ENCODE measurements around the gene IL36RN. TPM values are rescaled to one million over a fixed set of nuclear protein-coding genes. Genes with fewer than 3 reads are reported as not detected.

Gene IL36RN
- polyA plus RNA-seq, 2 of the 4 experiments (the other 2 are of a cell fraction), result not detected

DNA sequence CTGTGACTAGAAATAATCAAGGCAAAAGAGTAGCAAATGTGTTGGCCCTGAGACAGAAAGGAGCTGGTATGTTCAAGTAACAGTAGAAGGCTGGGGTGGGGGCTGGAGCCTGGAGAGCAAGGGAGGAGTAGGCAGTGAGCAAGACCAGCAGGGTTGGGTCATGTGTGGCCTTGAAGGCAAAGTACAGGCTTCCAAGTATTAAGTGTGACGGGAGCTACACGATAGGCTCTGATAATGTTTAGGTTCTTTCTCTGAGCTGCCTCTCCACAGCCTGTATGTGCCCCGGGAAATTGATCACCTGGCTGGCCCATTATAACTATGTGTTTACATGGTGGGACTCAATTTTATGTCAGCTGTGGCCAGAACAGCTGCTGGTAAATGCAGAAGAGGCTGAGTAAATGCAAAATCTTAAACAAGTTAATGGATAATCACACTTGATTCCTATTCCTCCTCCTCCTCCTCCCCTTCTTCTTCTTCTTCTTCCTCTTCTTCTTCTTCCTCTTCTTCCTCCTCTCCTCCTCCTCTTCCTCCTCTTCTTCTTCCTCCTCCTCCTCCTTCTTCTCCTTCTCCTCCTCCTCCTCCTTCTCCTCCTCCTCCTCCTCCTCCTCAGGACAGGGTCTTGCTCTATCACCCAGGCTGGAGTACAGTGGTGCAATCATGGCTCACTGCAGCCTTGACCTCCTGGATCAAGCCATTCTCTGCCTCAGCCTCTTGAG is 18.1 kb downstream of the IL36RN start:
- ATAC-seq, result no peak
- DNase-seq (ENCODE audit: low read depth in 1 of 2, low spot score in 1 of 2), result no peak
- ChIA-PET CTCF (interaction anchor here (0.6 to 12.9 kb wide), 7 partner anchors 12 to 261 kb away, joined by 3 to 150 read pairs (median 5); no protein-coding TSS in a partner anchor), POLR2A (no interaction called here)
- Histone ChIP-seq H3K4me1 (peaks cover 3% of the 10 kb centered on the region; the same call in 1 of the 3 replicates), H3K4me2 (no peak overlapping the region), H3K9me3 (no peaks in the 10 kb centered on the region), H3K27ac (no peak overlapping the region), H3K4me3 (no peak overlapping the region)
- no peak for FAIRE-seq
- TF ChIP-seq REST (IDR thresholded peaks at IDR 0.05) (no peak), CHD2 (IDR thresholded peaks at IDR 0.05; ENCODE audit: low read length, partially characterized antibody) (no peak), MAZ (IDR thresholded peaks at IDR 0.05; ENCODE audit: borderline replicate concordance, low read depth, low read length) (no peak), NR3C1 (IDR thresholded peaks at IDR 0.05) (no peak), KDM1A (IDR thresholded peaks at IDR 0.05; ENCODE audit: low read depth) (no peak), CHD4 (IDR thresholded peaks at IDR 0.05; ENCODE audit: borderline replicate concordance) (no peak), CBX2 (IDR thresholded peaks at IDR 0.05; ENCODE audit: borderline replicate concordance, low read depth) (no peak)
- TF ChIP-seq, protein P1, sequence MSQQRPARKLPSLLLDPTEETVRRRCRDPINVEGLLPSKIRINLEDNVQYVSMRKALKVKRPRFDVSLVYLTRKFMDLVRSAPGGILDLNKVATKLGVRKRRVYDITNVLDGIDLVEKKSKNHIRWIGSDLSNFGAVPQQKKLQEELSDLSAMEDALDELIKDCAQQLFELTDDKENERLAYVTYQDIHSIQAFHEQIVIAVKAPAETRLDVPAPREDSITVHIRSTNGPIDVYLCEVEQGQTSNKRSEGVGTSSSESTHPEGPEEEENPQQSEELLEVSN (IDR thresholded peaks at IDR 0.05; ENCODE audit: borderline replicate concordance, low read depth), result no peak
- TF ChIP-seq, protein P2, sequence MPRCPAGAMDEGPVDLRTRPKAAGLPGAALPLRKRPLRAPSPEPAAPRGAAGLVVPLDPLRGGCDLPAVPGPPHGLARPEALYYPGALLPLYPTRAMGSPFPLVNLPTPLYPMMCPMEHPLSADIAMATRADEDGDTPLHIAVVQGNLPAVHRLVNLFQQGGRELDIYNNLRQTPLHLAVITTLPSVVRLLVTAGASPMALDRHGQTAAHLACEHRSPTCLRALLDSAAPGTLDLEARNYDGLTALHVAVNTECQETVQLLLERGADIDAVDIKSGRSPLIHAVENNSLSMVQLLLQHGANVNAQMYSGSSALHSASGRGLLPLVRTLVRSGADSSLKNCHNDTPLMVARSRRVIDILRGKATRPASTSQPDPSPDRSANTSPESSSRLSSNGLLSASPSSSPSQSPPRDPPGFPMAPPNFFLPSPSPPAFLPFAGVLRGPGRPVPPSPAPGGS (IDR thresholded peaks at IDR 0.05), result no peak
- TF ChIP-seq, protein P3, sequence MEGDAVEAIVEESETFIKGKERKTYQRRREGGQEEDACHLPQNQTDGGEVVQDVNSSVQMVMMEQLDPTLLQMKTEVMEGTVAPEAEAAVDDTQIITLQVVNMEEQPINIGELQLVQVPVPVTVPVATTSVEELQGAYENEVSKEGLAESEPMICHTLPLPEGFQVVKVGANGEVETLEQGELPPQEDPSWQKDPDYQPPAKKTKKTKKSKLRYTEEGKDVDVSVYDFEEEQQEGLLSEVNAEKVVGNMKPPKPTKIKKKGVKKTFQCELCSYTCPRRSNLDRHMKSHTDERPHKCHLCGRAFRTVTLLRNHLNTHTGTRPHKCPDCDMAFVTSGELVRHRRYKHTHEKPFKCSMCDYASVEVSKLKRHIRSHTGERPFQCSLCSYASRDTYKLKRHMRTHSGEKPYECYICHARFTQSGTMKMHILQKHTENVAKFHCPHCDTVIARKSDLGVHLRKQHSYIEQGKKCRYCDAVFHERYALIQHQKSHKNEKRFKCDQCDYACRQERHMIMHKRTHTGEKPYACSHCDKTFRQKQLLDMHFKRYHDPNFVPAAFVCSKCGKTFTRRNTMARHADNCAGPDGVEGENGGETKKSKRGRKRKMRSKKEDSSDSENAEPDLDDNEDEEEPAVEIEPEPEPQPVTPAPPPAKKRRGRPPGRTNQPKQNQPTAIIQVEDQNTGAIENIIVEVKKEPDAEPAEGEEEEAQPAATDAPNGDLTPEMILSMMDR (IDR thresholded peaks at IDR 0.05), result no peak
- 55% methylated on average over 3 of the region's 3 CpGs for WGBS (ENCODE audit: missing lambda C conversion rate)

DNA sequence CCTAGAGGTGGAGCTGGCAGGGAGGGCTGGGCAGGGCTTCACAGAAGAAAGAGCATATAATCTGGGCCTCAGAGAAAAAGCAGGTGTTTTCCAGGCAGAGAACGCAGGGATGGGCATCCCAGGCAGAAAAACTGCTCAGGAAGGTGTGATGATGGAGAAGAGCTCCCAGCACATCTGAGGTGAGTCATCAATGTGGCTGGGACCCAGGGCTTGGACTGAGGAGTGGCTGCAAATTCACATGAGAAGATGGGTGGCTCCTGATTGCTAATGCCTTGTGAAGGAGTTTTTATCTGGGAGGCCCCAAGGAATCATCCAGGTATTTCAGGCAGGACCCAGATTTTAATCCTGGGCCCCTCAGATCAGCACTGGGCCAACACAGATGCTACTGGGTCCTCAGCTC is 18.9 kb downstream of the IL36RN start:
- DNase-seq (ENCODE audit: low read depth in 1 of 2, low spot score in 1 of 2), result peak in 1 of 2 experiments; percentile 18
- H3K27ac ChIP-seq, result 0 out of 6 replicates have a peak overlapping the region, but pooled peaks of 1 of the 2 experiments have one; percentile 31
- H3K4me2 ChIP-seq, result peak overlapping the region; percentile 23; the same call in 1 of the 3 replicates
- ChIA-PET CTCF (interaction anchor here (1.1 to 12.9 kb wide), 5 partner anchors 13 to 260 kb away, joined by 3 to 150 read pairs (median 14); no protein-coding TSS in a partner anchor), POLR2A (no interaction called here)
- FAIRE-seq, result no peak
- ATAC-seq, result peak in 1 of 2 experiments; percentile 40; a peak in 1 of 6 replicates
- TF ChIP-seq FOSL2 (IDR thresholded peaks at IDR 0.05), result no peak
- TF ChIP-seq FOSL2 (CRISPR knock-in tag; IDR thresholded peaks at IDR 0.05), result peak; percentile 28; the same call in 1 of the 2 replicates
- TF ChIP-seq TFCP2L1 (CRISPR knock-in tag; IDR thresholded peaks at IDR 0.05), result no peak
- no peaks in the 10 kb centered on the region for H3K9me3 ChIP-seq
- H3K4me1 ChIP-seq, result peaks cover 3% of the 10 kb centered on the region; the same call in 1 of the 3 replicates
- 6% methylated on average over 1 of the region's 1 CpG for WGBS (ENCODE audit: missing lambda C conversion rate)
- no peak overlapping the region for H3K4me3 ChIP-seq

All from A549 (cell line).